Stimulated activated CD8-positive, alpha-beta memory T cell treated with anti-CD3 and anti-CD28 coated beads, Interleukin-12 subunit alpha, Interleukin-12 subunit beta, amount 100 ng/mL, for 24 hours (primary cell): ENCODE results near the gene NDOR1.

Experiments
- DNase-seq: peaks from one replicate; pipeline ENCODE4 v3.0.0-alpha.2; 2020; ENCODE audit errors: extremely low read depth

NDOR1 gene

GRCh38 chr9:137262909-137263285 lies 57.4 kb downstream of the NDOR1 start:
- DNase-seq, result no peak

GRCh38 chr9:137263506-137263905 lies 58.0 kb downstream of the NDOR1 start:
- DNase-seq, result no peak

DNA sequence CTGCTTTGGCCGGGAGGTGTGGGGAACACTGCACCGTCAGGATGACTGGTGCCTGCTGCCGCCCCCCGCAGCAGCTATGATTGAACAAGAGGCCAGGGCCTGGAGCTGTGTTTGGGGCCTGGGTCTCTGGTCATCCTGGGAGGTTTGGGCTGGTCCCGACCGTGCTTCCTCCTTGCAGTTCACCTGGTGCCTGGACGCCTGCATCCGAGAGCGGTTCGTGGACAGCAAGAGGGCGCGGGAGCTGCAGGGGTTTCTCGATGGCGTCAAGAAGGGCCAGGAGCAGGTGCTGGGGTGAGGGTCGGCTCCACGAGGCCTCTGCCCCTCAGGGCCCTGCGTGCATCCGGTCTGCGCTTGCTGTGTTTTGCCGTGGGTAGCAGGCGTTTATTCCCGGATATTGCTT lies 58.6 kb downstream of the NDOR1 start:
- DNase-seq, result no peak

- DNase-seq, result no peak
Measured at GRCh38 chr9:137265496-137266161, 60.1 kb downstream of the NDOR1 start.

DNA sequence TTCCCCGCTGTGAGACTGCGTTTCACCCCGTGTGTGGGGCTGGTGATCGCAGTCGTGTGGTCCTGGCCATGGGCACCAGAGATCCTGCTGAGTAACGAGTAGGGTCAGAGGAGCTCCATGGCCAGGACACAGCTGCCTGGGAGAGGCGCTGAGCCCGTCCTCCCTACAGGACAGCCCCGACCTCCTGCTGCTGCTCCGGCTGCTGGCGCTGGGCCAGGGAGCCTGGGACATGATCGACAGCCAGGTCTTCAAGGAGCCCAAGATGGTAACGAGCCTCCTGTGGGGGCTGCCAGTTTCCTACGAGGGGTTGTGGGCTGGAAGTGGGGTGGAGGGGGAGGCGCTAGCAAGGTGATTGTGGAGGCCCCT lies 60.6 kb downstream of the NDOR1 start:
- DNase-seq, result no peak
